Caco-2 (cell line): ENCODE results near the gene PHACTR2. TPM values are rescaled to one million over a fixed set of nuclear protein-coding genes. Genes with fewer than 3 reads are reported as not detected.

Source experiments
- BruUV-seq: library from RNA; stranded (reverse); fragments of 400-500 nt; replicated peaks from 2 replicates; lab custom pipeline; 2021; lab: Mats Ljungman, UMichigan
- CTCF ChIA-PET: fragments of 300-600 bp; sonication (Branson Sonifier 250); formaldehyde crosslinking; loops from one replicate; lab custom pipeline; 2022; ENCODE audit warnings: antibody characterized with exemption; lab: Charles Lee
- POLR2A ChIA-PET: fragments of 300-600 bp; sonication (Branson Sonifier 250); formaldehyde crosslinking; loops from one replicate; lab custom pipeline; 2022; ENCODE audit warnings: antibody characterized with exemption; lab: Charles Lee
- DNase-seq, 2 experiments: peaks; one replicate each; pipeline versions ENCODE4 v3.0.0 to v3.0.0-alpha.2; 2020 to 2022
- H3K27me3 ChIP-seq: replicated peaks from 2 replicates; pipeline ENCODE4 v1.6.0; 2011; ENCODE audit warnings: low read length; ENCODE audit not compliant: control insufficient read depth, insufficient read depth
- H3K36me3 ChIP-seq: 2 replicates; pipeline ENCODE4 v1.5.1; 2011; ENCODE audit warnings: low read length; ENCODE audit not compliant: control insufficient read depth, insufficient read depth
- H3K4me1 ChIP-seq: fragments of 250-450 bp; sonication (Bioruptor Pico); 2 replicates; pipeline ENCODE4 v1.5.1; 2020; ENCODE audit warnings: mild to moderate bottlenecking
- H3K4me3 ChIP-seq: 2 replicates; pipeline ENCODE4 v1.5.1; 2011; ENCODE audit warnings: low read depth, mild to moderate bottlenecking, control low read depth, low read length
- H3K9me3 ChIP-seq: fragments of 250-450 bp; sonication (Bioruptor Pico); 2 replicates; pipeline ENCODE4 v1.5.1; 2020; ENCODE audit warnings: mild to moderate bottlenecking, moderate library complexity
- H3K27ac Mint-ChIP-seq: one replicate; pipeline ENCODE4 v1.8.0; 2022; ENCODE audit warnings: mixed read lengths; ENCODE audit not compliant: unreplicated experiment
- H3K27me3 Mint-ChIP-seq: one replicate; pipeline ENCODE4 v1.8.0; 2022; ENCODE audit warnings: mixed read lengths; ENCODE audit not compliant: insufficient read depth, unreplicated experiment
- H3K36me3 Mint-ChIP-seq: one replicate; pipeline ENCODE4 v1.8.0; 2022; ENCODE audit warnings: mild to moderate bottlenecking, mixed read lengths; ENCODE audit not compliant: insufficient read depth, unreplicated experiment
- H3K4me1 Mint-ChIP-seq: one replicate; pipeline ENCODE4 v1.8.0; 2022; ENCODE audit warnings: low read depth, mixed read lengths; ENCODE audit not compliant: unreplicated experiment
- H3K4me3 Mint-ChIP-seq: one replicate; pipeline ENCODE4 v1.8.0; 2022; ENCODE audit warnings: mild to moderate bottlenecking, moderate library complexity, mixed read lengths; ENCODE audit not compliant: unreplicated experiment
- H3K9me3 Mint-ChIP-seq: one replicate; pipeline ENCODE4 v1.8.0; 2022; ENCODE audit warnings: mixed read lengths; ENCODE audit not compliant: unreplicated experiment
- CTCF ChIP-seq, 2 experiments: fragments of 200-600 bp in 1 of 2; IDR thresholded peaks; 1 replicate in 1 of 2; 2 replicates in 1 of 2; pipeline versions ENCODE4 v1.5.1 to v1.8.0; 2011 to 2022; ENCODE audit warnings: antibody characterized with exemption in 1 of 2, control low read depth in 1 of 2, inconsistent platforms in 1 of 2, low read depth in 1 of 2, low read length in 1 of 2, mild to moderate bottlenecking in 1 of 2, moderate library complexity in 1 of 2; ENCODE audit not compliant: insufficient read depth in 1 of 2, severe bottlenecking in 1 of 2, unreplicated experiment in 1 of 2
- intact Hi-C: fragments of 100-400 bp; cut with micrococcal nuclease; formaldehyde crosslinking; loops from one replicate; pipeline ENCODE4 v1.10.0; 2022; ENCODE audit not compliant: unreplicated experiment
- total RNA-seq: library from RNA; stranded (reverse); gene quantifications from 2 replicates; pipeline ENCODE4 v1.2.3, GENCODE V29; 2022

PHACTR2 gene
- total RNA-seq, 1 experiment from 2014 or later = 100 TPM

- no peak for TF ChIP-seq CTCF (IDR thresholded peaks at IDR 0.05; ENCODE audit: insufficient read depth in 1 of 2, low read depth in 1 of 2, low read length in 1 of 2, severe bottlenecking in 1 of 2, unreplicated experiment in 1 of 2)
- POLR2A ChIA-PET = no interaction called here
- Histone ChIP-seq H3K4me1 (peaks cover 66% of the 10 kb centered on the region), H3K27me3 (no peaks in the 10 kb centered on the region), H3K9me3 (no peaks in the 10 kb centered on the region), H3K36me3 (no peaks in the 10 kb centered on the region), H3K4me3 (no peak overlapping the region)
- CTCF ChIA-PET = no interaction called here
- H3K27me3 Mint-ChIP-seq = no peaks in the 10 kb centered on the region
- no peak for DNase-seq
- peaks cover 18% of the 10 kb centered on the region for H3K36me3 Mint-ChIP-seq
- no peak overlapping the region for H3K4me3 Mint-ChIP-seq
- H3K4me1 Mint-ChIP-seq = peaks cover 42% of the 10 kb centered on the region
- peaks cover 12% of the 10 kb centered on the region for H3K9me3 Mint-ChIP-seq
- H3K27ac Mint-ChIP-seq = peak overlapping the region; percentile 12
- BruUV-seq = no TSS peak
- intact Hi-C loops = no loop called here
Measured at GRCh38 chr6:143694560-143694959, 16.8 kb downstream of the PHACTR2 start.

GRCh38 chr6:143695130-143695968, 17.6 kb downstream of the PHACTR2 start:
- Histone ChIP-seq H3K4me3 (no peak overlapping the region), H3K9me3 (no peaks in the 10 kb centered on the region), H3K27me3 (no peaks in the 10 kb centered on the region), H3K4me1 (peaks cover 61% of the 10 kb centered on the region), H3K36me3 (no peaks in the 10 kb centered on the region)
- no peak for TF ChIP-seq CTCF (IDR thresholded peaks at IDR 0.05; ENCODE audit: insufficient read depth in 1 of 2, low read depth in 1 of 2, low read length in 1 of 2, severe bottlenecking in 1 of 2, unreplicated experiment in 1 of 2)
- Mint-ChIP-seq H3K27ac (no peak overlapping the region), H3K9me3 (peaks cover 17% of the 10 kb centered on the region), H3K36me3 (peaks cover 19% of the 10 kb centered on the region), H3K4me3 (no peak overlapping the region), H3K27me3 (no peaks in the 10 kb centered on the region), H3K4me1 (peaks cover 38% of the 10 kb centered on the region)
- intact Hi-C loops = no loop called here
- ChIA-PET POLR2A (no interaction called here), CTCF (no interaction called here)
- BruUV-seq = no TSS peak
- DNase-seq = no peak

- peaks cover 19% of the 10 kb centered on the region for H3K36me3 Mint-ChIP-seq
- Histone ChIP-seq H3K9me3 (no peaks in the 10 kb centered on the region), H3K4me3 (no peak overlapping the region), H3K27me3 (no peaks in the 10 kb centered on the region), H3K36me3 (no peaks in the 10 kb centered on the region), H3K4me1 (peaks cover 54% of the 10 kb centered on the region)
- H3K4me1 Mint-ChIP-seq = peaks cover 43% of the 10 kb centered on the region
- no peak overlapping the region for H3K4me3 Mint-ChIP-seq
- no peak for TF ChIP-seq CTCF (IDR thresholded peaks at IDR 0.05; ENCODE audit: insufficient read depth in 1 of 2, low read depth in 1 of 2, low read length in 1 of 2, severe bottlenecking in 1 of 2, unreplicated experiment in 1 of 2)
- CTCF ChIA-PET = no interaction called here
- peaks cover 17% of the 10 kb centered on the region for H3K9me3 Mint-ChIP-seq
- intact Hi-C loops = no loop called here
- DNase-seq = no peak
- POLR2A ChIA-PET = no interaction called here
- no peaks in the 10 kb centered on the region for H3K27me3 Mint-ChIP-seq
- BruUV-seq = no TSS peak
- no peak overlapping the region for H3K27ac Mint-ChIP-seq
Measured at GRCh38 chr6:143695969-143696663, 18.4 kb downstream of the PHACTR2 start.
